GM19452 (cell line): ENCODE results near the gene DIAPH1.

Source experiments
- ATAC-seq: cut with Tn5 transposase; IDR thresholded peaks from one replicate; pipeline ENCODE4 v1.9.1; 2021; ENCODE audit not compliant: unreplicated experiment

DIAPH1 gene

DNA sequence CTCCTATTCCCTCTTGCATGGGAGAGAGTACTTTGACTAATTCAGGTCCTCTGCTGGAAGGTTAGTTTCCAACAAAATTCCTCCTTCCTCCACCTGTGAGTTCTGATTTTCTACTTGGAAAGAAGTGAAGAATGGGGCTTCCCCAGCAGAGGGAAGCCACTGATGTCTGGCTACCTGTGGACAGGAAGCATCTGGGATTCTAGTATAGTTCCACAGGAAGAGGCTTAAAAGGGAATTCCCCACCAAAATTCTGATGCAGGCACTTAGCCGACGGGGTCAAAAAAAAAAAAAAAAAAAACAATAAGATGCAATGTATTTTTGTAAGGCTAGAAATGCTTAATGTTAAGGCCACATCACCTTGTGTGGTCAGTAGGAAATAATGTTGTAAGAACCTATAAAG lies 96.5 kb downstream of the DIAPH1 start:
- no peak for ATAC-seq

DNA sequence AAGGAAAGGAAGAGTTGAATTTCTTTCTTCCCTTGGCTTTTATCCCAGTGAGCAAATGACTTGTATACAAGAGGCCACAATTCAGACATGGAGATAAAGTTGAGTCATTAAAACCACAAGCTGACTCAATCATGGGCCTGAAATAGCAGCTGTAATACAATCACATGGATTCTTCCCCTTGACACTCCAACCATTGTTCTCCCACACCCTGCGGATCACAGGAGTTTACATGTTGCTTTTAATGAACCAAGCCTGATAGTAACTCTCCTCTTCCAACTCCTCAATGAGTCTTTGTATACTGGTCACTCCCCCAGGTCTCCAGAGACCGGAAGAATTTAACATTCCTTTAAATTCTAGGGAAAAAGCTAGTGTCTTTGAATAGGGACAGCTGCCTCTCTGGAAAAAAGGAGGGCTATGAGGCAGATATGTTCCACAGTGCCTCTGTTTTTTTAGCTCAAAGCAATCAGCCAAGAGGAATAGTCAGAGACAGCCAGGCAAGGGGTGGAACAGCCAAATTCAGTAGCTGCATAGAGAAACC lies 97.5 kb downstream of the DIAPH1 start:
- no peak for ATAC-seq

DNA sequence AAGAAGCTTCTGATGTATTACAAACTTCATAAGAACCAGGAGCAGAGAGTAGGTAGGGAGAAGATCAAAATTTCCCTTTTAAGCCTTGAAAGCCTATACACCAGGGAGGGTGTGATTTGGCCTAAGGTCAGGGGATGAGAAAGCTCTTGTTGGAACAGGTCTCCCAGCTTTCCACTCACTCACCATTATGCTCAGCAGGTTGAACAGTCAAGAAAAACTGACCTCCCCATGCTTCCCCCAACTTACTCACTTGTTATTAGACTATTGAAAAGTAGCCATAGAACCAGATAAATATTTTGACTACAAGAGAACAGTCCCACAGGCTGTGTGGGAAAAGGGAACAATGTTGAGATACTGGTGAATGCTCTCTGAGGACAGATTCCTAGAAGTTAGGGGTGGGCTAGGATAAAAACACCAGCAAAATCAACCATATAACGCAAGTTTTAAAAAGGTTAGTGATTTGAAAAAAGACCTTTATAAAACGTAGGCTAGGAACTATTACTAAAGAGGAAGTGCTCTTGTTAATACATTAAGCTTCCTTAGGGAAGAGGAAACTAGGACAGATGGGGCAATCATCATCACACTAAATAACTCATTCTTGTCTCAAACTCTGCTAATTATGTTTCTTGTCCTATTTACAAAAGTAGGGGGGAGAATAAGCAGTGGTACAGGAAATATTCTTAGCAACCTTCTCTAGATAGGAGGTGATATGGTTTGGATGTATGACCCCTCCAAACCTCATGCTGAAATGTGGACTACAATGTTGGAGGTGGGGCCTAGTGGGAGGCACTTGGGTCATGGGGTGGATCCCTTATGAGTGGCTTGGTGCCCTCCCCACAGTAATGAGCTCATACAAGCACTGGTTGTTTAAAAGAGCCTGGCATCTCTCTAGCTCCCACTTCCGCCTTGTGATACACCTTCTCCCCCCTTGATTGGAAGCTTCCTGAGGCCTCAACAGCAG lies 98.9 kb downstream of the DIAPH1 start:
- no peak for ATAC-seq

DNA sequence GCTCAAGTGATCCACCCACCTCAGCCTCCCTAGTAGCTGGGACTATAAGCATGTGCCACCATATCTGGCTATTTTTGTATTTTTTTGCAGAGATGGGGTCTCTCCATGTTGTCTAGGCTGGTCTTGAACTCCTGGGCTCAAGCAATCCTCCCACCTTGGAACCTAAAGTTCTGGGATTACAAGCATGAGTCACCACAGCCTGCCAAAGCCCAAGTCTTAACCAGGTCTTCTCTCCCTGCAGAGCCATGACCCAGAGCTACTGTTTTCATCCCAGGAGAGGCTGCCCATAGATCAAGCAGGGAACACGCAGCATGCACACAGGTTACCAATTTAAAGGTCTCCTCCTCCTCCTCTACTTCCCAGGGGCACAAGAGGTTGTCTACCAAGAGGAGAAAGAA lies 100.2 kb downstream of the DIAPH1 start:
- ATAC-seq: no peak

- ATAC-seq: no peak
Measured at GRCh38 chr5:141517880-141518617, 100.8 kb downstream of the DIAPH1 start.

DNA sequence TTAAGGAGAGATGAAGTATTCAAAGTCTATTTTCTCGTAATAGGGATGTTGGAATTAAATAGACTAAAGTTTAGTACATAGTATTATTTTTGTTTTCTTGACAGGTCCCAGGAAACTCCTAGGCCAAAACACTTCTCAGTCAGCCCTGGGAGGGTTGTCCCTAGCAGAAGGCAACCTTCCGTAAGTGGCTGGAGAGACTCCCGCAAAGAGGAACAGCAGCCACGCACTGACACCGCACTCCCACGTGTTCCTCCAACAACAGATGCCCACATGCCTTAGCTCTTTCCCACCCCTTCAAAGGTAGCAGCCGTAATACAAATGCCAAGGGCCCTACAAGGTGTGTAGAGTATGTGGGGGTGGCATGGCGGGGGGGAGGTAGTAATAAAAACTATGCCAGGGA lies 101.5 kb downstream of the DIAPH1 start:
- ATAC-seq: no peak

DNA sequence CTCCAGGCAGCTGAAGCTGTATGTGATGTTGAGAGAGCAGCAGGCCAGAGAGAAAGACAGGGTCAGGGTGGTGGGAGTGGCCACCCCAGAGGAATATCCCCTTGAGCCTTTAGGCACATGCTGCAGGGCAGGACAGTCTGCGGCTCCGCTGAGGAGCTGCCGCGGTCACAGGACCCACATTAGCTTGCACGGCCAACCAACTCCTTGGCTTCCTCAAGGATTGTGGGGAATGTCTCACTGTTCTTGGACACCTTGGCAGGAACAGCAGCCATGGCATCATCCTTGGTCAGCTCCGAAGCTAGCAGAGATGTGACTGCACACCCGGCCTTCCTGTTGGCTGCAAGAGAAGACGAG lies 102.2 kb downstream of the DIAPH1 start:
- no peak for ATAC-seq

- no peak for ATAC-seq
Measured at GRCh38 chr5:141515946-141516671, 102.7 kb downstream of the DIAPH1 start.

DNA sequence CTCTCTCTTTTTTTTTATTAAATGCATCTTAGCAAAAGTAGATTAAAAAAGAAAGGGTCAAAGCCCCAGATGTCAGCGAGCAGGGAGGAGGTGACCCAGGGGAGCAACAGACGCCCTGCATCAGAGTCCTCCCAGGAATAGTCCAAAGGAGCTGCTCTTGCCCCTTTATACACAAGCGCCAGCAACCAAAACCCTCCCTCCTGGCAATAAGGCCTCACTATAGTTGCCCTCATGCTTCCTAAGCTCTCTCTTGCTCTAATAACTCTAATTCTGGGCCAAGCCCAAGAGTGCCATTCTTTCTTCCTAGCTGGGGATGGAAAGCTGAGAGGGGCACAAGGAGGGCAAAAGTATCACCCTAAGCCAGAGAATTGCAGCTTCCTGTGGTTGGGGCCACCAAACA lies 103.7 kb downstream of the DIAPH1 start:
- no peak for ATAC-seq

GRCh38 chr5:141514330-141515133 lies 104.3 kb downstream of the DIAPH1 start:
- peak; percentile 28 for ATAC-seq

DNA sequence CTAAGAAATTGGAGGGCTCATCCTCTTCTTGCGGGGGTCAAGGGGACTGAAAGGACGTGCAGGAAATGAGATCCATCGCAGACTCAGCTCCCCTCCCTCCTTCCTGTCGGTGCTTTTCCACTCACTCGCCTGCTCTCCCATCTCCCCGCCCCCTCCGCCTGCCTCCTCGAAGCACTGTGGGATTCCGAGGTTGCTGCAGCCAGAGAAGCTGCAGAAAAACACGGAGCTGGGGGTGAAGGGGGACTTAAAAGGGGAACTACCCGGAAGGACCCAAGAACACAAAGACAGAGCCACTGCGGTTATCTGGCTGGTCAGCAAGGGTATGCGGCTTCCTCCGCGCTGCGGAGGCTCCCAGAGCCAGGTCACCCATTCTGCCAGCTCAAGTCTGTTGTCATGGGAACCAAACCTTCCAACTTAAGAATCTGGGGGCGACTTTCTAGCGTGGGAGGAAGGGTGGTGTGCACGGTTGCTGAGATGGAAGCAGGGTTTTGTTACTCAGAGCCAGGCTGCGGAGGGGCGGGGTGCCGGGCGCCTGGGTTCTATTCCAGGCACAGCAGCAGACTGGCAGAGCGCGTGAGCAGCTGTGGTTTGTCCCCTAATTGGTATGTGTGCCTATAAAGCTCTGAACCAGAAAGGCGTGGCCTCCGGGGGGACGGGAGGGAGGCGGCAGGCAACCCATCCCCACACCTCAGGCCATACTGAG lies 105.0 kb downstream of the DIAPH1 start:
- peak; percentile 22 for ATAC-seq

DNA sequence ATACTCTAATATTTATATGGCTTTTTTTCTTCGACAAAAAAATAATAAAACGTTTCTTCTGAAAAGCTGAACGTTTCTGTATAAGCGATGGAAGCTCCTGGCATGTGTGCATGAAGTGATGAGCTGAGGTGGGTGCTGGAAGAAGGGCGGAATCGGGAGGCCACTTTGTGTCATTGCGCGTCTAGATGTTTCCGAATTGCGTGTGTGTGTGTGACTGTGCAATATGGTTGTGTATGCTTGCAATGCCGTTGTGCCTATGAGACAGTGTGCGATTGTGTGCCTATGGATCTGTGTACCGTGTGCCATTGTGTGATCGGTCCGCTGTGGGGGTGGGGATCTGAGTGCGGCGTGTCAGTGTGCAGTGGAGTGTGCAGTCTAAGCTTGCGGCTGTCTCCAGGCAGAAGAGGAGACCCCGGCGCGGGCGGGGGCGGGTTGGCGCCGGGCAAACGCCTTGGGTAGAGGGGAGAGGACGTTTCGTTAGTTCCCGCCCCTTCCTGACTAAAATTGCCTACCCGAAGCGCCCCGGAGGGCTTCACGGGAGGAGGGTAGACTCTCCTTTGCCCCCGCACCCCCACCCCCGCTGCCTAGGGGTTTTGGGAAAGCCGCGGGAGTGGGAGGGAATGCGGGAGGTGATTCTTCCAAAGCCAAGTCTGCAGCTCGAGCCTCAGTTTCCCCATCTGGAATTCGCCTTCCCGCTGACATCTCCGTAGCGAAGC lies 105.7 kb downstream of the DIAPH1 start:
- ATAC-seq: no peak

DNA sequence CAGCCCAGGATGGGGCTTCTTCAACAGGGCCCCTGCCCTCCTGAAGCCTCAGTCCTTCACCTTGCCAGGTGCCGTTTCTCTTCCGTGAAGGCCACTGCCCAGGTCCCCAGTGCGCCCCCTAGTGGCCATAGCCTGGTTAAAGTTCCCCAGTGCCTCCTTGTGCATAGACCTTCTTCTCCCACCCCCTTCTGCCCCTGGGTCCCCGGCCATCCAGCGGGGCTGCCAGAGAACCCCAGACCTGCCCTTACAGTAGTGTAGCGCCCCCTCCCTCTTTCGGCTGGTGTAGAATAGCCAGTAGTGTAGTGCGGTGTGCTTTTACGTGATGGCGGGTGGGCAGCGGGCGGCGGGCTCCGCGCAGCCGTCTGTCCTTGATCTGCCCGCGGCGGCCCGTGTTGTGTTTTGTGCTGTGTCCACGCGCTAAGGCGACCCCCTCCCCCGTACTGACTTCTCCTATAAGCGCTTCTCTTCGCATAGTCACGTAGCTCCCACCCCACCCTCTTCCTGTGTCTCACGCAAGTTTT lies 106.3 kb downstream of the DIAPH1 start:
- peak; percentile 17 for ATAC-seq

DNA sequence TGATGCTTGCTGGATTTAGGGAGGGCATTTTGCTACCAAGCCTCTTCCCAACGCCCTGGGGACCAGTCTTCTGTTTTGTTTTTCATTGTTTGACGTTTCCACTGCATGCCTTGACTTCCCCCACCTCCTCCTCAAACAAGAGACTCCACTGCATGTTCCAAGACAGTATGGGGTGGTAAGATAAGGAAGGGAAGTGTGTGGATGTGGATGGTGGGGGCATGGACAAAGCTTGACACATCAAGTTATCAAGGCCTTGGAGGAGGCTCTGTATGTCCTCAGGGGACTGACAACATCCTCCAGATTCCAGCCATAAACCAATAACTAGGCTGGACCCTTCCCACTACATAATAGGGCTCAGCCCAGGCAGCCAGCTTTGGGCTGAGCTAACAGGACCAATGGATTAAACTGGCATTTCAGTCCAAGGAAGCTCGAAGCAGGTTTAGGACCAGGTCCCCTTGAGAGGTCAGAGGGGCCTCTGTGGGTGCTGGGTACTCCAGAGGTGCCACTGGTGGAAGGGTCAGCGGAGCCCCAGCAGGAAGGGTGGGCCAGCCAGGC lies 107.0 kb downstream of the DIAPH1 start:
- ATAC-seq: no peak

GRCh38 chr5:141510850-141511601 lies 107.8 kb downstream of the DIAPH1 start:
- peak; percentile 24 for ATAC-seq

- ATAC-seq: no peak
Measured at GRCh38 chr5:141510160-141510559, 108.6 kb downstream of the DIAPH1 start.

GRCh38 chr5:141508798-141509611 lies 109.8 kb downstream of the DIAPH1 start:
- no peak for ATAC-seq
